MG63 (cell line): ENCODE data around the gene NEK10. TPM values are rescaled to one million over a fixed set of nuclear protein-coding genes. Genes with fewer than 3 reads are reported as not detected.

ENCODE experiments used
- DNase-seq: peaks from one replicate; pipeline ENCODE4 v3.0.0-alpha.2; 2020
- H3K27me3 ChIP-seq: fragments of 250-450 bp; sonication (Bioruptor Pico); 2 replicates; pipeline ENCODE4 v1.5.1; 2020; ENCODE audit warnings: mild to moderate bottlenecking, moderate library complexity
- H3K36me3 ChIP-seq: fragments of 250-450 bp; sonication (Bioruptor Pico); 2 replicates; pipeline ENCODE4 v1.5.1; 2020; ENCODE audit warnings: mild to moderate bottlenecking, moderate library complexity
- H3K4me3 ChIP-seq: fragments of 250-450 bp; sonication (Bioruptor Pico); 2 replicates; pipeline ENCODE4 v1.5.1; 2020; ENCODE audit warnings: mild to moderate bottlenecking, moderate library complexity
- H3K9me3 ChIP-seq: fragments of 250-450 bp; sonication (Bioruptor Pico); 2 replicates; pipeline ENCODE4 v1.5.1; 2020; ENCODE audit warnings: mild to moderate bottlenecking, moderate library complexity
- total RNA-seq: library from RNA; depleted of rRNA; stranded (reverse); fragments of >200 nt; shearing (Covaris generic); gene quantifications from 2 replicates; pipeline ENCODE4 v1.2.3, GENCODE V29; 2014; ENCODE audit warnings: low replicate concordance; rRNA removed

The NEK10 gene
- total RNA-seq, 1 experiment from 2014 or later, result 4.7 TPM

- Histone ChIP-seq H3K27me3 (no peaks in the 10 kb centered on the region), H3K4me3 (no peak overlapping the region), H3K36me3 (no peaks in the 10 kb centered on the region), H3K9me3 (no peaks in the 10 kb centered on the region)
- DNase-seq, result no peak
These were observed 287.1 kb downstream of the NEK10 start for GRCh38 chr3:27081992-27082607.

DNA sequence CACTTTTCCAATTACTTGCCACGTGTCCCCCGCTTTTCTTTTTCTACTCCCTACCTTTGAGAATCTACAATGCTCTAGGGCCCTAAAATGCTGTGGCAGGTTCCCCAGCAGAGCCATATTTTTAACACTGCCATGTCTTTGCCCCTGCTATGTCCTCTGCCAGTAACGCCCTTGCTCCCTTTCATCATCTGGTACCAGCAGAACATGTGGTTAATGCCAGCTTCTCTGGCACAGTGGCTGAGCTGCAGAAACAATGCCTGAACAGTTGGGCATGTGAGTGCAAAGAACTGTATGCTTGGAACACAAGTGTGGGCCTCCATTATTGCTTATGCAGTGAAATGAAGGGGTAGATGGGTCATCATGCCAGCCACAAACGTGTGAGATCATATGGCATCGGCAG, 287.6 kb downstream of the NEK10 start:
- Histone ChIP-seq H3K9me3 (no peaks in the 10 kb centered on the region), H3K4me3 (no peak overlapping the region), H3K27me3 (no peaks in the 10 kb centered on the region), H3K36me3 (no peaks in the 10 kb centered on the region)
- DNase-seq, result no peak

DNA sequence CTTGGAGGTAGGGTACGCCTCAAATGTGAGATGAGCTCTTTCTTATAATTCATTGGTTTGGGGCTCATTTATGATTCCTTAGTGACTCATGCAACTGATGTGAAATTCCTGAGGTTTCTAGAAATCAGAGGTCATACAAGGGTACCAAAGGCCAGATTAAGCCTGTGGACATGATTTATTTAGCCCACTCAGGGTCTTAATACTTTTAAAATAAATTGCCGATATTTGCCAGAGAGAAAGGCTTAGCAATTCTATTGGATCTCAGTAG, 289.0 kb downstream of the NEK10 start:
- no peak for DNase-seq
- H3K27me3 ChIP-seq, result no peaks in the 10 kb centered on the region
- no peak overlapping the region for H3K4me3 ChIP-seq
- no peaks in the 10 kb centered on the region for H3K36me3 ChIP-seq
- no peaks in the 10 kb centered on the region for H3K9me3 ChIP-seq

DNA sequence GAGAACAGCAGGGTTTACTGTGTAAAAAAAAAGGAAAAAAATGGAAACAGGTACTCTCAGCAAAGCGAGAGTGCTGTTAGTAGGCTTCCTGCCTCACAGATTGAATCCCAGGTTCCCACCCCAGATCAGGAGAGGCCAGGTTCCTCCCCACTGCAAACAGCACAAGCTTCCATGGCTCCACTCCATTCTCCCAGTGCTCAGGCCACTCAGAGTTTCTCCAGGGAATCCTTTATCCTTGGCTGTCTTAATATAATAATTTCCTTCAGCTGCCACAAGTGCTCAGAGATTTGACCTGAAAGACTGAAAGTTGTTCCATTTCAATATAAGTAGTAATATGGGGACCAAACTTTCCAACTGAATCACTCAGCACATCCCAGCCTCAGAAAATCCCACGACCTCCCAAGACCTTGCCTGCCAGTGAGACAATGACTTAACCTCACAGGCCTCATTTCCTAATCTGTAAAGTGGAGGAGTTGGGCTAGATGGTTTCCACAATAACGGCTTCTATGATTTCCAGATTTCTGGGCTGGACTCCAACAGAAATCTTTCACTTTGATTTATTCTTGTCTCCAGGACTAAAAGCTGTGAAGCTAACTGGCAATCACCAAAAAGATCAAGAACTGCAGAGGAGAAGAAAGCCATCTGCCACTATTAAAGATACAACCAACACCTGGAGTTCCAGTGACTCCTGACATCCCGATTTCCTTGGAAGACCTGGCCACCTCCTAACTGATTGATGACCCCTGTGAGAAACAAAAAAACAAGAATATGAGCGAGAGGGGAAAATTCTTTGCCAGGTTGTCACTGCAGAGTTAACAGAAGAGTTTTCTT, 289.5 kb downstream of the NEK10 start:
- no peaks in the 10 kb centered on the region for H3K27me3 ChIP-seq
- no peaks in the 10 kb centered on the region for H3K9me3 ChIP-seq
- H3K4me3 ChIP-seq, result no peak overlapping the region
- no peak for DNase-seq
- H3K36me3 ChIP-seq, result no peaks in the 10 kb centered on the region

DNA sequence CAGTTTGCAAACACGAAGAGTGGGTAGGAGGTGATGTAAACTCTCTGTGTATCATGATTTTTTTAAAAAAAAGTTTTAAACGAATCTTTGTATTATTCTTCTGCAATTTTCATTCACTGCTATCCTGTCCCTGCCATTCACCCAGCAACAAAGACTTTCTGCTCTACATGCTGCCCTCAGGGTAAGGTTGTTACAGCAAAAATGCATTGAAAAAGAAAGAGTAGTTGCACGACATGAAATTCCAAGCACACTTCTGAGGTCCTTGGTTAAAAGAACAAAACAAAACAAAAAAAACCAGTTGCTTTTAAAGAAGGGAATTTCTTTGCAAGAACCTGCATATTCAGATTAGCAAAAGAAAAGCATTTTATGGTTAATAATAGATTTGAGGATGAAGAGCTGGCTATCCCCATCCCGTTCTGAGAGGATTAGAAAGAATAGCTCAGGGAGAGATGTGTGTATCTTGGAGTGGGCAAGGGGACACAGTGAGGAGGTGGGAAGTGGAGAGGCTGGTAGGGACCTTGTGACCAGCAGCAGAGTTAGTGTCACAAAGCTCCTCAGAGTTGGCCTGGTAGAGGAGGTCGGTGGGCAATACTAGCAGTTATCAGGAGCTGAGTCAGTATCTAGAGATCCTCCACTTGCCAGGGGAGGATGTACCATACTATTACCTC, 290.8 kb downstream of the NEK10 start:
- H3K4me3 ChIP-seq, result no peak overlapping the region
- H3K9me3 ChIP-seq, result no peaks in the 10 kb centered on the region
- no peaks in the 10 kb centered on the region for H3K27me3 ChIP-seq
- DNase-seq, result no peak
- H3K36me3 ChIP-seq, result no peaks in the 10 kb centered on the region

GRCh38 chr3:27076815-27077630, 292.2 kb downstream of the NEK10 start:
- Histone ChIP-seq H3K36me3 (no peaks in the 10 kb centered on the region), H3K4me3 (no peak overlapping the region), H3K9me3 (no peaks in the 10 kb centered on the region), H3K27me3 (no peaks in the 10 kb centered on the region)
- DNase-seq, result no peak

DNA sequence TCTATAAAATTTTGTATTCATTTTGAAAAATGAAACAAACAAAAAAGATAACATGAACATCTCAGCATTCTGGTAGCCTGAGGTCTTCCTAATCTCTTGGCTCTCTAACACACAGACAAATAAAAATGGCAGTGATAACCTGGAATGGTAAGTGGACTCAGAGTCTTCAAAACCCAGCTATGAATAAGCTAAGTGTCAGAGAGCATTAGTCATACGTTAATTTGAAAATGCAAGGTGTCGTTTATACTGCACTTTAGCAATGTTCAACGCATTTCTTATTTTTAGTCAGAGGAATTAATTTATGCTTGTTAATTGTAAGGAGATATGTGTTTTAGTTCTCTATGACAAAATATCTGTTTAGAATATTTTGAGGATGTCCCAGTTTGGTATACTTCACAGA, 294.3 kb downstream of the NEK10 start:
- no peak for DNase-seq
- Histone ChIP-seq H3K27me3 (no peaks in the 10 kb centered on the region), H3K9me3 (no peaks in the 10 kb centered on the region), H3K36me3 (no peaks in the 10 kb centered on the region), H3K4me3 (no peak overlapping the region)

GRCh38 chr3:27073912-27074311, 295.3 kb downstream of the NEK10 start:
- no peak overlapping the region for H3K4me3 ChIP-seq
- H3K27me3 ChIP-seq, result no peaks in the 10 kb centered on the region
- no peaks in the 10 kb centered on the region for H3K9me3 ChIP-seq
- DNase-seq, result no peak
- H3K36me3 ChIP-seq, result no peaks in the 10 kb centered on the region

GRCh38 chr3:27072810-27073651, 296.2 kb downstream of the NEK10 start:
- Histone ChIP-seq H3K9me3 (no peaks in the 10 kb centered on the region), H3K36me3 (no peaks in the 10 kb centered on the region), H3K27me3 (no peaks in the 10 kb centered on the region), H3K4me3 (no peak overlapping the region)
- no peak for DNase-seq

DNA sequence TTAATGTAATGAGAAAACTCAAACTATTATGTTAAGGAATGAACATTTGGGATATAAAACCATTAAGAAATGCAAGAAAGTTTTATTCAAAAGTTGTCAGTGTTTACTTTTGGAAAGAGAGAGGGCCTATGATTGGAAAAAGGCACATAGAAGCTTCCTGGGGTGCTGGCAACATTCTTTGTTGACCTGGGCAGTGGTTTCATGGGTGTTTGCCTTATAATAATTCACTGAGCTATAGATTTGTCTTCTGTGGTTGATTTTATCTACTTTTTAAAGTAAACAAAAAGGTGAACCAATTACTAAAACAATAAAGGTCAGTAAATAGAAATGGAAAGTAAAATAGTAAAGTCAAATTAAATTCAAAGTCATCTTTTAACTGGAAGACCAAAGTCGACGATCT, 308.8 kb downstream of the NEK10 start:
- Histone ChIP-seq H3K9me3 (no peaks in the 10 kb centered on the region), H3K36me3 (no peaks in the 10 kb centered on the region), H3K4me3 (no peak overlapping the region), H3K27me3 (no peaks in the 10 kb centered on the region)
- DNase-seq, result no peak

Other genes with a start within 250 kb of the NEK10 start
- 21.6 and 54.7 TPM in 2 replicates for gene SLC4A7, start 115.0 kb upstream of the NEK10 start, total RNA-seq